Tongue (tissue), 2 donors: ENCODE data around the gene KRTAP10-8. TPM values are rescaled to one million over a fixed set of nuclear protein-coding genes. Genes with fewer than 3 reads are reported as not detected.
"Not testable (repeated sequence)": the region's sequence is repeated elsewhere in the genome, so short reads cannot be mapped to it uniquely, and the experiment has no call there.

Source experiments
- DNase-seq: peaks from one replicate; pipeline ENCODE4 v3.0.0-alpha.2; 2015
- total RNA-seq: library from RNA; depleted of rRNA; stranded (reverse); fragments of >200 nt; gene quantifications from one replicate; pipeline ENCODE4 v1.2.3, GENCODE V29; 2014

KRTAP10-8 gene, protein sequence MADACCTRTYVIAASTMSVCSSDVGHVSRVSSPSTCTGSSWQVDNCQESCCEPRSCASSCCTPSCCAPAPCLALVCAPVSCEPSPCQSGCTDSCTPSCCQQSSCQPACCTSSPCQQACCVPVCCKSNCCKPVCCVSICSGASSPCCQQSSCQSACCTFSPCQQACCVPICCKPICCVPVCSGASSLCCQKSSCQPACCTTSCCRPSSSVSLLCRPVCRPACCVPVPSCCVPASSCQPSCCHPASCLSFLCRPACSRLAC
- not detected for total RNA-seq

DNA sequence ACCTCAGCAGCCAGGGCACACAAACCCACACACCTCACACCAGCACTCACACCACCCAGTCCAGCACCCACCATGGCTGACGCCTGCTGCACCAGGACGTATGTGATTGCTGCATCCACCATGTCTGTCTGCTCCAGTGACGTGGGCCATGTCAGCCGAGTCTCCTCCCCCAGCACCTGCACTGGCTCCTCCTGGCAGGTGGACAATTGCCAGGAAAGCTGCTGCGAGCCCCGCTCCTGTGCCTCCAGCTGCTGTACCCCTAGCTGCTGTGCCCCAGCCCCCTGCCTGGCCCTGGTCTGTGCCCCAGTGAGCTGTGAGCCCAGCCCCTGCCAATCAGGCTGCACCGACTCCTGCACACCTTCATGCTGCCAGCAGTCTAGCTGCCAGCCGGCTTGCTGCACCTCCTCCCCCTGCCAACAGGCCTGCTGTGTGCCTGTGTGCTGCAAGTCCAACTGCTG, at the start of gene KRTAP10-8:
Gene KRTAP10-8, plus strand, starts transcription at position 51 of the 458 bp plus-strand sequence. Its CDS starts 22 bp downstream, at position 73.
- DNase-seq: no peak

DNA sequence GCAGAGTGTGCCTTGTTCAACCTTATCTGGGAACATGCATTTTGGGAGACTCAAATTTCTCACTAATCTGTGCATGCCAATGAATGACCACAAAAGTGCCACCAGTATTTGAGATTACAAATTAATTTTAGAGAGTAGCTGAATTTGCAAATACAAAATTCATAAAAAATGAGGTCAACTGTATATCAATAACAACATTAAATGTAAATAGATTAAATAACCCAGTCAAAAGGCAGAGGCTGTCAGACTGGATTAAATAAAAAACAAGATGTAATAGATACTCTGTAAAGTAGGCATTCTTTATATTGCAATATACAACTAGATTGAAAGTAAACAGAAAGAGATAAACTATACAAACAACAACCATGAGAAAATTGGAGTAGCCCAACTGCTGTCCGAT, 47.8 kb upstream of the KRTAP10-8 start:
- DNase-seq: no peak

DNA sequence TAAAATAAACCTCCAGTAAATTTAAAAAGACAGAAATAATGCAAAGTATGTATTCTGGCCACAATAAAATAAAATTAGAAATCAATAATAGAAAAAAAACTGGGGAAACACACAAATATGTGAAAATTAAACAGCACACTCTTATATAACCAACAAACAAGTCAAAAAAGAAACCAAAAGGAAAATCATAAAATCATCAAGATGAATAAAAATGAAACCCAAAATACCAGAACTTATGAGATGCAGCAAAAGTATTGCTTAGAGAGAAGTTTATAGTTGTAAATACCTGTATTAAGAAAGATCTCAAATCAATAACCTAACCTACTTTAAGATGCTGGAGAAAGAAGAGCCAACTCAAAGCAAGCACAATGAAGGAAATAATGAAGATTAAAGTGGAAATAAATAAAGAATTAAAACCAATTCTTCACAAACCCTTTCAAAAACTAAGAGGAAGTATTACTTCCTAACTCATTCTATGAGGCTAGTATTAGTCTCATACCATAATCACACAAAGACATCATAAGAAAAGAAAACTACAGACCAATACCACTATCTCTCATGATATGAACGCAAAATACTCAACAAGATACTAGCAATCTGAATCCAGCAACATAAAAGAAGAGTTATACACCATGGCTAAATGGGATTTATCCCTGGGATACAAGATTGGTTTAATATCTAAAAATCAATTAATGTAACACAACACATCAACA, 46.8 kb upstream of the KRTAP10-8 start:
- no peak for DNase-seq

DNA sequence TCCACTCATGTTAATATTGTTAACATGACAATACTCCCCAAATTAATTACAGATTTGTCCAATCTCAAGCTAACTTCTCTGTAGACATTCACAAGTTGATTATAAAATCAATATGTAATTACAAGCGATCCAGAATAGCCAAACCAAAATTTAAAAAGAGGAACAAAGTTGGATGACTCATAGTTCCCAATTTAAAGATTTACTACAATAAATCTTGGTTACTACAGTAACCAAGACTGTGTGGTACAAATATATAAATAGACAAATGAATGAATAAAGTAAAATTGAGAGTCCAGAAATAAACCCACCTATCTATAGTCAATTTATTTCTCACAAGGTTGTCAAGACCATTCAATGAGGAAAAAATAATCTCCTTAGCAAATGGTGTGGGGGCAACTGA, 45.5 kb upstream of the KRTAP10-8 start:
- DNase-seq: no peak

DNA sequence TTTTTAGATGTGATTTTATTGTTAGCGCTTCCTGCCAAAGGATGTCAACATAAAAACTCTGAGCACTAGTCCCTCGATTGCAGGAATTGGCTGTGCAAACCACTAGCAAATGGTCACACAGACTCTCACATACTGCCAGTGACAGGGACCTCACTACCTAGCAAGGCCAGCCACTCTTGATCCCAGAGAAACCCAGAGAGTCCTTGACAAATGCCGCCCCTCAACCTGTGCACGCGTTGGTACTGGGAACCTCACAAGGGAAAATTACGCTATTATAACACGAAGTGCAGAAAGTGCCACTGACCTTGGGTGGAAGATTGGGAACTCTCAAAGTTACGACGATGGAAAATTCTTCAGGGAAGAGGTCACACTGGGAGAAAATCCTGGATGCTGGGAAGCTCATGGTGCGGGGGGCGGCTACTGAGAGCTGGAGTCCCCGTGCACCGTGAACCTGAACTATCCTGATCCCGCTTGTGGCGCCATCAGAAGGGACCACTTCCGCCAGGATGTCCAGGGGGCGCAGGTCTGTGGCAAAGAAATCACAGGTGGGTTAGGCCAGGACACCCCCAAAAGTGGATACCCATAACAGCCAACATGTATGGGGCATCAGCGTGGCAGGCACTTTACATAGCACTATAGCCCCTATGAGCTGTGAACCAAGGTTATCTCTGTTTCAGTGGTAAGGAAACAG, 44.3 kb upstream of the KRTAP10-8 start:
- no peak for DNase-seq

DNA sequence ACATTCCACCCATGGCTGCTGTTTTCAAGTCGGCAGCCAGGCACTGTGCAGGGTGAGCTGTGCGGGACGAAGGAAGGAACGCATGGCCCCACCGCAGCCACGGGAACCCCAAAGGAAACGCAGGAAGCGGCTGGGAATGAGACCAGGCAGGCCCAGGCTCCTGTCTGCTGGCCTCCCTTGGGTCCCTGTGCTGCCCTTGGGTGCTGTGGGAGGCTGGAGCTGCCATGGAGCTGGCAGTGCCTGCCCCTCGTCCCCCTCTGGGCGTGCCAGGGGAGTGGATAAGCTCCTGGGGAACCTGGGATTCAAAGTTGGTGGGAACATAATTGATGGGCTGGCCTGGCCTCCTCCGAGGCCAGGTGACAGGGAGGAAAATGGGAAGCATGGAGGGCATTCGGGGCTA, 43.6 kb upstream of the KRTAP10-8 start:
- DNase-seq: no peak

DNA sequence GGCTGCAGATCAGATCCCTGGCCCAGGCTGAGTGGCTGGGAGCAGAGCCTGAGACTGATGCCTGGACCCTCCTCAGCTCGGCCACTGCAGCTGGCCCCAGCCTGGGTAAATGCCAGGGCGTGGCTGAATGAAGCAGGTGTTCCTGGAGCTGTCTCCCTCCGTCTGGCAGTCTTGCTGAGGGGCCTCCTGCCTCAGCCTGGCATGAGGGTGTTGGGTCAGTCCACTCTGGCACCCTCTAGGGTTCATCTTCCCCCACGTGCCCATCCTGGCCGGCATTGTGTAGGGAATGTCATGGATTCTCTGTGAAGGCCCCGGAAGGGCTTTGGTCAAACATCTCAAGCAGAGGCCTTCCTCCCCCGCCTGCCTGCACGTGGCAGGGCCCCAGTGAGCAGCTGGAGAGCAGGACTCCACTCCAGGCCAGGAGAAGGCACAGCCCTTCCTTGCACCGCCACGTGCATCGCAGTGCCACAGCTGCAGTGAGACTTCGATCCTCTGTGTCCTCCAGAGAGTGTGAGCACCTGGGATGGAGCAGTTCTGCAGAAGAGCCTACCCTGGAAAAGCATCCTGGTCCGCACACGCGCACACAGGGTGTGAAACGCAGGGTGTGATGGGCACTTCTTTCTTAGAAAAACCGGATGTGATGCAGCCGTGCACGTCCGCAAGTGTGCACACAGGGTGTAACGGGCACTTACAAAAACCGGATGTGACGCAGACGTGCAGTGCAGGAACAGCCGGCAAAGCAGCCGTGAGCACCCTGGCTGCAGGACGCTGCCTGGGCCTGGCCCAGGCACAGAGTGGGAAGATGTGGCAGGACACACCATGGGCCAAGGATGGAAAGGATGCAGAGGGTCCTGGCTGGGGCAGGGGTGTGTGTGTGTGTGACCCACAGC, 43.0 kb upstream of the KRTAP10-8 start:
- peak; percentile 48 for DNase-seq

DNA sequence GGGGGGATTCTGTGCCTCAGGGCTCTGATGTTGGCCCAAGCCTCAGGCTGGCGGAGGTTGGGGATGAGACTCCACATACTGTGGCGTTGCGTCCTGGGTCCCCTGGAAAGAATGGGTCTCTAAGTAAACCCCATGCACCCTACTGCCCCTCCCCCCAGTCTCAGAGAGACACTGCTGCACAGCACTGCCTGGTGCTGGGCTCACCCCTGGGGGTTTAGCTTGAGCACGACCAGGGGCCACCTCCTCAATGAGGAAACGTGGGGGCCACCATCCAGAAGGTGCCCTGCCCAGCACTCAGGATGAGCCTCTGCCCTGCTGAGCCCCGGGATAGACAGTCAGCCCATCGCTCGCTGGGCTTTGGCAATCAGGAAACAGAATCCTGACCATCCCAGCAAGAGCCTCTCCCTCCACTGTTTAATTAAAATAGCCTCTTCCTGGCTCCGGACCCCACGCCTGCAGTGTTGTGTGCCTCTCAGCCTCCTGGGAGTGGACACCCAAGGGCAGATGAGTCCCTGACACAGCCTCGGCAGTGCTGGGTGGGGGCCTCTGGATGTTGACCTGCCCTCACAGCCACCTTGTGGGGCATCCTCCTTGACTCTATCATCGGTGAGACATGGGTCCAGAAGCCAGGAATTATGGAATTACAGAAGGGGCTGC, 41.9 kb upstream of the KRTAP10-8 start:
- no peak for DNase-seq

DNA sequence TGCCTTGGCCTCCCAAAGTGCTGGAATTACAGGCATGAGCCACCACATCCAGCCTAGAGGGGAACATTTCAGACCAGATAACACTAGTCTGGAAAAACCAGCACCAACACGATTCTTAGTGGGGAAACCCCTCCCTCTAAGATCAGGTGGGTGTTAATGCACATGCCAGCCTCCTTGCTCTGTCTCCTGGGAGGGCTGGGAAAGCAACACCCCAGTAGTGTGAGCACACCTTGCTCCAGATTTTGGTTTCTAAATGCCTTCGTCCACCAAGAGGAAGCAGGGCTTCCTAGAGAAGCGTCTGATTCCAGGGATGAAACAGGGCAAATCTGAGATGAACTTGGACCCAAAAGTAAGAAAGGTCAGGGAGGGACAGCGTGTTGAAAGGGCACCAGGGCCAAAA, 40.6 kb upstream of the KRTAP10-8 start:
- DNase-seq: no peak

DNA sequence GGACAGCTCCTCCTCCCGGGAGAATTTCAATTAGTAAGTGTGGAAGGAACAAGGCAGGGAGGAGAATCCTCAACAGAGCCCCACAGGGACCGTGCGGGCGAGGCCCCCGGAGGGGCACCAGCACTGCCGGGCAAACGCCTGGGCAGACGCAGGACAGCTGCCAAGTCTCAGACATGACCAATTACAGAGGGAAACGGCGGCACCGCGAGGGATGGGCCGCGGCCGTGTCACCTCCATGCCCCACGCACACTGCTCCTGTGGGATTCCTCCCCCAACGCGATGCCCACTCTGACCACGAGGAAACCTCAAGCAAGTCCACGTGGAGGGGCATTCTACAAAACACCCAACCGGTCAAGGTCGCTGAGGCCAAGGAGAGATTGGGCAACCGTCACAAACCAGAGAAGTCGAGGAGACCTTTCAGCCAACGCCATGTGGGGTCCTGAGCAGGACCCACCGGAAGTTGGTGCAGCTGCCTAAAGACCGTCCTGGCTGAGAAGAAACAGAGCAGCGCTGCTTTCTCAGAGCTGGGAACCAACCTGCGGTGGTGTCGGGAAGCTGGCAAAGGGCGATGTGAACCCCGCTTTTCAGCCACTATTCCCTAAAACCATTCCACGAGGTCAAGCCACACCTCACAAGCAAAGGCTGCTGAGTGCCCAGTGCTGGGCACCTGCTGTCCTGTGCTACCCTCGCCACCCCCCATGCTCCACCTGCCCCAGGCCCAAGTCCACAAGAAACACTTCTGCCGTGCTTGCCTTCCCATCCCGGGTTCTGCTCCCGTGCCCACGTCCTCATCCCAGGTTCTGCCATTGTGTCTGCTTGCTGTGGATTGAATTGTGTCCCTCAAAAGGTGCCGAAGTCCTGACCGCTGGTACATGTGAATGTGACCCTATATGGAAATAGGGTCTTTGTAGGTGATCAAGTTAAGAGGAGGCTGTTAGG, 39.8 kb upstream of the KRTAP10-8 start:
- DNase-seq: no peak

DNA sequence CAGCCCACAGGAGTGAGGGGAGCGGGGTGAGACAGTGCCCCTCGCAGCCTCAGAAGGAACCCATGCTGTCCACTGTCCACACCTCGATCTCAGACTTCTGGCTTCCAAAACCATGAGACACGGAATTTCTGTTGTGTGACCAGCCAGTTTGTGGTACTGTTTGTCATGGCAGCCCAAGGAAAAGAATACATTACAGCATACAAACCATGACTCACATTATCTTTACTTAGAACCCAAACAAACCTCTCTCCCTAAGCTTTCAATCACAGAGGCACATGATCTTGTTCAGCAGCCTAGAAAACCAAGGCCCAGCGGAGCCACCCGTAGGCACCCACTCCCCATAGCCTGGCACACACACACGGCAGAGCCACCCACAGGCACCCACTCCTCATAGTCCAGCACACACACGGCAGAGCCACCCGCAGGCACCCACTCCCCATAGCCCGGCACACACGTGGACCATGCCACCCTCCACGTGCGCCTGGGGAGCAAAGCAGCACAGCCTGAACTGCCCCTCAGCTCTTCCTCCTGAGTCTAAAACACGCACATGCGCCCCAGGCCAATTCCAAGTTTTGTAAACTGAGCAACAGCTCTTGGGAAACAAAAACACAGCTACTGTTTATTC, 38.8 kb upstream of the KRTAP10-8 start:
- no peak for DNase-seq

DNA sequence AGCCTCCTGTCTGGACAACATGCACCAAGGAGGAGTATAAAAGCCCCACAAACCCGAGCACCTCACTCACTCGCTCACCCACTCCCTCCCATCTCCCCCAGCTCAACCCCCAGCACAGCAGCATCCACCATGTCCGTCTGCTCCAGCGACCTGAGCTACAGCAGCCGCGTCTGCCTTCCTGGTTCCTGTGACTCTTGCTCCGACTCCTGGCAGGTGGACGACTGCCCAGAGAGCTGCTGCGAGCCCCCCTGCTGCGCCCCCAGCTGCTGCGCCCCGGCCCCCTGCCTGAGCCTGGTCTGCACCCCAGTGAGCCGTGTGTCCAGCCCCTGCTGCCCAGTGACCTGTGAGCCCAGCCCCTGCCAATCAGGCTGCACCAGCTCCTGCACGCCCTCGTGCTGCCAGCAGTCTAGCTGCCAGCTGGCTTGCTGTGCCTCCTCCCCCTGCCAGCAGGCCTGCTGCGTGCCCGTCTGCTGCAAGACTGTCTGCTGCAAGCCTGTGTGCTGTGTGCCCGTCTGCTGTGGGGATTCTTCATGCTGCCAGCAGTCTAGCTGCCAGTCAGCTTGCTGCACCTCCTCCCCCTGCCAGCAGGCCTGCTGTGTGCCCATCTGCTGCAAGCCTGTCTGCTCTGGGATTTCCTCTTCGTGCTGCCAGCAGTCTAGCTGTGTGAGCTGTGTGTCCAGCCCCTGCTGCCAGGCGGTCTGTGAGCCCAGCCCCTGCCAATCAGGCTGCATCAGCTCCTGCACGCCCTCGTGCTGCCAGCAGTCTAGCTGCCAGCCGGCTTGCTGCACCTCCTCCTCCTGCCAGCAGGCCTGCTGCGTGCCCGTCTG, 38.0 kb upstream of the KRTAP10-8 start, which contains the start of gene KRTAP10-4:
Gene KRTAP10-4, plus strand, starts transcription at position 100 of the 827 bp plus-strand sequence. Its CDS starts 30 bp downstream, at position 130.
- DNase-seq: not testable (repeated sequence)

DNA sequence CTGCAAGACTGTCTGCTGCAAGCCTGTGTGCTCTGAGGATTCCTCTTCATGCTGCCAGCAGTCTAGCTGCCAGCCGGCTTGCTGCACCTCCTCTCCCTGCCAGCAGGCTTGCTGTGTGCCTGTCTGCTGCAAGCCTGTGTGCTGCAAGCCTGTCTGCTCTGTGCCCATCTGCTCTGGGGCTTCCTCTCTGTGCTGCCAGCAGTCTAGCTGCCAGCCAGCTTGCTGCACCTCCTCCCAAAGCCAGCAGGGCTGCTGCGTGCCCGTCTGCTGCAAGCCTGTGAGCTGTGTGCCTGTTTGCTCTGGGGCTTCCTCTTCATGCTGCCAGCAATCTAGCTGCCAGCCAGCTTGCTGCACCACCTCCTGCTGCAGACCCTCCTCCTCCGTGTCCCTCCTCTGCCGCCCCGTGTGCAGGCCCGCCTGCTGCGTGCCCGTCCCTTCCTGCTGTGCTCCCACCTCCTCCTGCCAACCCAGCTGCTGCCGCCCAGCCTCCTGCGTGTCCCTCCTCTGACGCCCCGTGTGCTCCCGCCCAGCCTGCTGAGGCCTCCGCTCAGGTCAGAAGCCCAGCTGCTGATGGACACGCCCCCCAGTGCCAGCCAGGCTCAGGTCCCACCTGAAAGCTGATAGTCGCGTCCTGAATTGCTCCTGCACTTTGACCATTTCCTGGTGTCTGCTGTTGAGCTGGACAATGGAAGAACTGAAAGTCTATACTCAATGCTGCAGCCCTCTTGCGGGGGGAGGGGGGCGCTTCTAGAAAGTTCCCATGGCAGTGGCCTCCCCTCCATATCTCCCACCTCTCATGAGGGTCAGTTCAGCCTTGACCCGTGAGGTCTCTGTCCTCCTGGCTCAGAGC, 37.2 kb upstream of the KRTAP10-8 start:
- DNase-seq: no peak

DNA sequence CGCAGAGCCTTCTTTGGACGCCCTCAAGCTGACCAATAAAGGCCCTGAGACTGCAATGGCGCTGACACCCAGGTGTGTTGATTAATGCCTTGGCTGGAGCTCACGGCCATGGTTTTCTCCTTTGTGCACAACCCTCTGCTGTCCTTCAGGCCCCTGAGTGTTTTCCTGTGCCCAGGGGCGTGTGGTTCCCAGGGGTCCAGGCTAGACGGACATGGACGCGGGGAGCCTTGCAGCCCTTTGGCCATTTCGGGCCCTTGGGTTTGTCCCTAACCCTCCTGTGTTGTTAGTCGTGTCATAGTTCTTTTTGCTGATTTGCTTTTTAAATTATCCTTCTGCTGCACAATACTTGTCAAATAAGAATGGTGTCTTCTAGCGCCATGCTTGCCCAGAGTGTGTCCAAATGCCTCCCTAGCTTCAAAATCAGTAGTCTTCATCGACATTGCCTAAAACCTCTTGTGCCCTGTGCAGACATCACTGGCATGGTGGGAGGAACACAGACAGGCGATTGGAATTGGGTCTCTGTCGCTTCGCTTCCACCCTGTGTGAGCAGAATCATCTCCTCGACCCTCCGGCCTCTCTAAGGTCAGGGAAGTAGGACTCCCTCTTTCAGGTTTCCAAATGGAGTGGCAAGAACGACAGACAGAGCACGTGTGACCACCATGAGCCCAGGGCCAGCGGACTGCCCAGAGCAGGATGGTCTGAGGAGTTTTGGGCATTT, 36.4 kb upstream of the KRTAP10-8 start:
- no peak for DNase-seq

DNA sequence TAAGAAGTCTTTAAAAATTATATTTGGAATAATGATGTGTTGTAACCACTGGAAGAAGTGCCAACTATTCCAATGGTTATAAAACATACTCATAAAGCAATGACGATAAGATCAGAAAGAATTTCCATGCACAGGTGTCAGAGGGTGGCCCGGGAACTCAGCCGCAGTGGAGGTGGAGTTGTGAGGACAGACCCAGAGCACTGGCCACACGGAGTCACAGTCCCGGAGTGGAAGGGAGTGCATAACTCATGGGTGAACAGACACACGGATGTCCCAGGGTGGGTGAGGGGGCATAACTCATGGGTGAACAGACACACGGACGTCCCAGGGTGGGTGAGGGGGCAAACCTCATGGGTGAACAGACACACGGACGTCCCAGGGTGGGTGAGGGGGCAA, 35.9 kb upstream of the KRTAP10-8 start:
- no peak for DNase-seq

DNA sequence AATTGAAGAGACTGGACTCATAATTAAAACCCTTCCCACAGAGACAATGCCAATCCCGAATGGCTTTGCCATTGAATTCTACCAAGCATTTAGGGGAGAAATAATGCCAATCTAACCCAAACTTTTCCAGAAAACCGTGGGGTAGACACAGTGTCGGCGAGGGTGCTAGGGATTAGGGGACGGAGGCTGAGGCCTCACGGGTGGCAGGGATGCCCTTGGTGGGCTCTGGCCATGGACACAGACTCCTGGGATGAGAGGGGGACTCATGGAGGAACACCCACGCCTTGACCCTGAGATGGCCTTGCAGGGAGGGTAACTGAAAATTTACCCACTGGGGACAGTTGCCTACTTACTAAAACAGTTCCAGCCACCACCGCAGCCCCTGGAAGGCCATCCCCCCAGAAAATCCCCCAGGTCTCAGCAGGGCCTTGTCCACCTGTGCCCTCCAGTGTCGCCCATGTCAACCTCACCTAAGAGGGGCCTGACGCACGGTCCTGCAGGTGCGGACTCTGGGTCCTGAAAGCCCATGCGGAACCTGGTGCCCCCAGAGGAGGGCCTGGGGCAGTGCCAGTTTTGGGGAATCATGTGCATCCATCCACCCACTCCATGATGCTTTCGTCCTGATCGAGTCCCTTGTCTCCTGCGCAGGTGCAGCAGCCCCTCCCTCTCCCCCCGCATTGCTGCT, 33.4 kb upstream of the KRTAP10-8 start:
- no peak for DNase-seq
